Keratinocyte (primary cell): ENCODE measurements around the gene YWHAQ. TPM values are rescaled to one million over a fixed set of nuclear protein-coding genes. Genes with fewer than 3 reads are reported as not detected.

Source experiments
- DNase-seq: peaks from one replicate; pipeline ENCODE4 v3.0.0-alpha.2; 2011; ENCODE audit warnings: low read depth, missing footprints, low spot score
- FAIRE-seq: peaks from 2 replicates; lab custom pipeline; 2011; peaks lifted over from hg19 to GRCh38; lab: Jason Lieb, UNC
- H2AFZ ChIP-seq: 2 replicates; pipeline ENCODE4 v1.6.0; 2012; ENCODE audit warnings: low read length, control low read depth, inconsistent platforms; ENCODE audit not compliant: control insufficient read depth
- H3K27ac ChIP-seq: 2 replicates; pipeline ENCODE4 v1.5.1; 2011; ENCODE audit warnings: low read length; ENCODE audit not compliant: control insufficient read depth, insufficient read depth
- H3K27me3 ChIP-seq: 3 replicates; pipeline ENCODE4 v1.6.0; 2011; ENCODE audit warnings: low read length; ENCODE audit not compliant: control insufficient read depth, insufficient read depth; ENCODE audit errors: extremely low read depth
- H3K36me3 ChIP-seq, 2 experiments: 2 replicates in 1 of 2; 3 replicates in 1 of 2; pipeline ENCODE4 v1.5.1; 2011; ENCODE audit warnings: low read length in 2 of 2, mild to moderate bottlenecking in 1 of 2; ENCODE audit not compliant: control insufficient read depth in 2 of 2, insufficient read depth in 2 of 2; ENCODE audit errors: extremely low read depth in 1 of 2
- H3K4me1 ChIP-seq: 3 replicates; pipeline ENCODE4 v1.5.1; 2011; ENCODE audit warnings: low read length; ENCODE audit not compliant: control insufficient read depth, insufficient read depth; ENCODE audit errors: extremely low read depth
- H3K4me2 ChIP-seq: 3 replicates; pipeline ENCODE4 v1.6.0; 2011; ENCODE audit warnings: low read depth, low read length; ENCODE audit not compliant: control insufficient read depth, insufficient read depth; ENCODE audit errors: extremely low read depth
- H3K4me3 ChIP-seq, 3 experiments: fragments of 200-600 bp in 1 of 3; sonication (generic) in 1 of 3; 2 replicates in 2 of 3; 3 replicates in 1 of 3; pipeline ENCODE4 v1.5.1; 2011 to 2016; ENCODE audit warnings: low read length in 3 of 3, mild to moderate bottlenecking in 3 of 3, control low read depth in 2 of 3, inconsistent platforms in 1 of 3, low read depth in 1 of 3, mixed read lengths in 1 of 3, mixed run types in 1 of 3, moderate library complexity in 1 of 3; ENCODE audit not compliant: control insufficient read depth in 2 of 3, insufficient read depth in 2 of 3; ENCODE audit errors: extremely low read depth in 1 of 3
- H3K79me2 ChIP-seq: 2 replicates; pipeline ENCODE4 v1.6.0; 2012; ENCODE audit warnings: low read length; ENCODE audit not compliant: control insufficient read depth, insufficient read depth
- H3K9ac ChIP-seq: 3 replicates; pipeline ENCODE4 v1.6.0; 2011; ENCODE audit warnings: low read length; ENCODE audit not compliant: control insufficient read depth, insufficient read depth; ENCODE audit errors: extremely low read depth
- H3K9me1 ChIP-seq: 3 replicates; pipeline ENCODE4 v1.6.0; 2011; ENCODE audit warnings: low read length; ENCODE audit not compliant: control insufficient read depth, insufficient read depth; ENCODE audit errors: extremely low read depth
- H3K9me3 ChIP-seq: 2 replicates; pipeline ENCODE4 v1.5.1; 2012; ENCODE audit warnings: low read depth, low read length; ENCODE audit not compliant: control insufficient read depth
- H4K20me1 ChIP-seq: 3 replicates; pipeline ENCODE4 v1.6.0; 2011; ENCODE audit warnings: low read length; ENCODE audit not compliant: control insufficient read depth, insufficient read depth; ENCODE audit errors: extremely low read depth
- EZH2 ChIP-seq: IDR thresholded peaks from one replicate; pipeline ENCODE4 v1.6.1; 2012; ENCODE audit warnings: inconsistent platforms, mild to moderate bottlenecking, low read length, moderate library complexity
- dilution Hi-C: fragments of 300-500 bp; cut with MboI; formaldehyde crosslinking; loops from one replicate; pipeline ENCODE4 v1.7.0; 2020; ENCODE audit warnings: low sequenced_read_pairs; ENCODE audit not compliant: extremely low pct_ligation_motif_present
- polyA plus RNA-seq, 5 experiments: library from polyadenylated mRNA; depleted of rRNA in 3 of 5; stranded (reverse) in 3 of 5; stranded (forward) in 1 of 5; unstranded in 1 of 5; fragments of >200 nt; gene quantifications; 1 replicate in 1 of 5; 2 replicates in 3 of 5; 3 replicates in 1 of 5; pipeline versions ENCODE4 v1.2.1 to v1.2.3, GENCODE V29; 2011 to 2012; ENCODE audit warnings: missing spikeins in 2 of 5, low read depth in 1 of 5, low replicate concordance in 1 of 5
- TF ChIP-seq, protein P1 (sequence below), 3 experiments: IDR thresholded peaks in 1 of 3; conservative IDR thresholded peaks in 1 of 3; optimal IDR thresholded peaks in 1 of 3; 2 replicates in 2 of 3; 3 replicates in 1 of 3; pipeline versions ENCODE3 to v1.5.1; 2011; ENCODE audit warnings: low read length in 3 of 3, mild to moderate bottlenecking in 3 of 3, moderate library complexity in 2 of 3, control low read depth in 1 of 3, inconsistent platforms in 1 of 3; ENCODE audit not compliant: insufficient read depth in 2 of 3; ENCODE audit errors: extremely low read depth in 1 of 3

Gene YWHAQ
- polyA plus RNA-seq, 1 donor (not counting 4 experiments of a cell fraction or from before 2014, with no cell fraction given), result 593 TPM

- DNase-seq (no peak), FAIRE-seq (no peak)
- H3K4me2 ChIP-seq, result peak overlapping the region; percentile 90
- peaks cover 9 to 17% of the 10 kb centered on the region in 2 experiments for H3K36me3 ChIP-seq
- peak overlapping the region; percentile 83 for H2AFZ ChIP-seq
- H3K4me3 ChIP-seq, result peak overlapping the region; percentile 66 to 89 (median 68)
- H3K27ac ChIP-seq, result peak overlapping the region; percentile 59
- dilution Hi-C loops, result no loop called here
- peaks cover 5% of the 10 kb centered on the region for H4K20me1 ChIP-seq
- no peaks in the 10 kb centered on the region for H3K9me3 ChIP-seq
- H3K27me3 ChIP-seq, result no peaks in the 10 kb centered on the region
- TF ChIP-seq, protein P1, sequence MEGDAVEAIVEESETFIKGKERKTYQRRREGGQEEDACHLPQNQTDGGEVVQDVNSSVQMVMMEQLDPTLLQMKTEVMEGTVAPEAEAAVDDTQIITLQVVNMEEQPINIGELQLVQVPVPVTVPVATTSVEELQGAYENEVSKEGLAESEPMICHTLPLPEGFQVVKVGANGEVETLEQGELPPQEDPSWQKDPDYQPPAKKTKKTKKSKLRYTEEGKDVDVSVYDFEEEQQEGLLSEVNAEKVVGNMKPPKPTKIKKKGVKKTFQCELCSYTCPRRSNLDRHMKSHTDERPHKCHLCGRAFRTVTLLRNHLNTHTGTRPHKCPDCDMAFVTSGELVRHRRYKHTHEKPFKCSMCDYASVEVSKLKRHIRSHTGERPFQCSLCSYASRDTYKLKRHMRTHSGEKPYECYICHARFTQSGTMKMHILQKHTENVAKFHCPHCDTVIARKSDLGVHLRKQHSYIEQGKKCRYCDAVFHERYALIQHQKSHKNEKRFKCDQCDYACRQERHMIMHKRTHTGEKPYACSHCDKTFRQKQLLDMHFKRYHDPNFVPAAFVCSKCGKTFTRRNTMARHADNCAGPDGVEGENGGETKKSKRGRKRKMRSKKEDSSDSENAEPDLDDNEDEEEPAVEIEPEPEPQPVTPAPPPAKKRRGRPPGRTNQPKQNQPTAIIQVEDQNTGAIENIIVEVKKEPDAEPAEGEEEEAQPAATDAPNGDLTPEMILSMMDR (optimal IDR thresholded peaks at IDR 0.05 in 1 of 3, IDR thresholded peaks at IDR 0.05 in 1 of 3, conservative IDR thresholded peaks at IDR 0.05 in 1 of 3; ENCODE audit: extremely low read depth in 1 of 3, insufficient read depth in 2 of 3, low read length in 3 of 3), result no peak
- TF ChIP-seq EZH2, result no peak
- H3K79me2 ChIP-seq, result peaks cover 38% of the 10 kb centered on the region
- H3K9ac ChIP-seq, result peak overlapping the region; percentile 95
- H3K9me1 ChIP-seq, result no peaks in the 10 kb centered on the region
- peaks cover 31% of the 10 kb centered on the region for H3K4me1 ChIP-seq
These were observed 689 bp upstream of the YWHAQ start for GRCh38 chr2:9631553-9631819.

DNA sequence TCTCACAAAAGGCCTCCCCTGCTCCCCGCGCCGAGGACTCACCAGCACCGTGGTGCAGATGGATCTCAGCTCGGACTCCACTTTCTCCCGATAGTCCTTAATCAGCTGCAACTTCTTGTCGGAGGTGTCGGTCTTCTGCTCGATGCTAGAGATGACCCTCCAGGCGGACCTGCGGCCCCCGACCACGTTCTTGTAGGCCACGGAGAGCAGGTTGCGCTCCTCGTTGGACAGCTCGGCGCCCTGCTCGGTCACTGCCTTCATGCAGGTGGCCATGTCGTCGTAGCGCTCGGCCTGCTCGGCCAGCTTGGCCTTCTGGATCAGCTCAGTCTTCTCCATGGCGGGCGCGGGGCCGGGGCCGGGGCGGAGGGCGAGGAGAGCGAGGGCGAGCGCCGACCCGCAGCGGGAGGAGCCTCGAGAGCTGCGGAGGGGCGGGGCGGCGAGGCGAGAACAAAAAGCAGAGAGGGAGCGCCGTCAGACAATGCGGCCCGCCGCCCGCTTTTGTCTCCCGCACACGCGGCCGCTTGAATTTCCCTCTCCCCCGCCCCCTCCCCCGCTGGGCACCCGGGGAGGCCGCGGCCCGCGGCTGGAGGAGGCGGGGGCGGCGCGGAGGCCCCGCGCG lies 571 bp downstream of the YWHAQ start:
- Histone ChIP-seq H3K79me2 (peaks cover 51% of the 10 kb centered on the region), H3K9me3 (no peaks in the 10 kb centered on the region), H3K36me3 (peaks cover 9 to 17% of the 10 kb centered on the region in 2 experiments), H3K4me3 (peak overlapping the region; percentile 89 to 97 (median 96)), H3K9ac (peak overlapping the region; percentile 95), H3K4me2 (peak overlapping the region; percentile 73), H3K27ac (peak overlapping the region; percentile 96), H3K9me1 (no peaks in the 10 kb centered on the region), H4K20me1 (peaks cover 11% of the 10 kb centered on the region), H3K4me1 (peaks cover 32% of the 10 kb centered on the region), H3K27me3 (no peaks in the 10 kb centered on the region), H2AFZ (no peak overlapping the region)
- DNase-seq (no peak), FAIRE-seq (no peak)
- TF ChIP-seq, protein P1 (optimal IDR thresholded peaks at IDR 0.05 in 1 of 3, IDR thresholded peaks at IDR 0.05 in 1 of 3, conservative IDR thresholded peaks at IDR 0.05 in 1 of 3; ENCODE audit: extremely low read depth in 1 of 3, insufficient read depth in 2 of 3, low read length in 3 of 3), result no peak
- no peak for TF ChIP-seq EZH2
- dilution Hi-C loops, result no loop called here
